GM18502 (cell line): ENCODE data around the gene TARS3.

Experiments
- ATAC-seq: cut with Tn5 transposase; IDR thresholded peaks from one replicate; pipeline ENCODE4 v1.9.1; 2021; ENCODE audit warnings: mild to moderate bottlenecking; ENCODE audit not compliant: unreplicated experiment, poor library complexity

The TARS3 gene

GRCh38 chr15:101707983-101708382 lies 16.3 kb downstream of the TARS3 start:
- ATAC-seq, result no peak

- ATAC-seq, result no peak
Observed at GRCh38 chr15:101702077-101702476, 22.2 kb downstream of the TARS3 start.

- ATAC-seq, result no peak
Observed at GRCh38 chr15:101698314-101698713, 26.0 kb downstream of the TARS3 start.

- ATAC-seq, result no peak
Observed at GRCh38 chr15:101697488-101697887, 26.8 kb downstream of the TARS3 start.

GRCh38 chr15:101696829-101697228 lies 27.4 kb downstream of the TARS3 start:
- ATAC-seq, result no peak

GRCh38 chr15:101694261-101694660 lies 30.0 kb downstream of the TARS3 start:
- ATAC-seq, result no peak

GRCh38 chr15:101692801-101693598 lies 31.3 kb downstream of the TARS3 start:
- no peak for ATAC-seq

GRCh38 chr15:101689901-101690300 lies 34.4 kb downstream of the TARS3 start:
- no peak for ATAC-seq

GRCh38 chr15:101686718-101687117 lies 37.6 kb downstream of the TARS3 start:
- no peak for ATAC-seq

GRCh38 chr15:101684877-101685276 lies 39.4 kb downstream of the TARS3 start:
- ATAC-seq, result no peak

GRCh38 chr15:101684384-101684783 lies 39.9 kb downstream of the TARS3 start:
- no peak for ATAC-seq

GRCh38 chr15:101679806-101680205 lies 44.5 kb downstream of the TARS3 start:
- ATAC-seq, result no peak

GRCh38 chr15:101676921-101677329 lies 47.3 kb downstream of the TARS3 start:
- ATAC-seq, result no peak

- ATAC-seq, result peak; percentile 98
Observed at GRCh38 chr15:101675796-101676582, 48.3 kb downstream of the TARS3 start.

GRCh38 chr15:101675015-101675414 lies 49.3 kb downstream of the TARS3 start:
- ATAC-seq, result peak; percentile 42

- no peak for ATAC-seq
Observed at GRCh38 chr15:101672298-101672697, 52.0 kb downstream of the TARS3 start.

- ATAC-seq, result no peak
Observed at GRCh38 chr15:101669744-101670143, 54.5 kb downstream of the TARS3 start.

- ATAC-seq, result no peak
Observed at GRCh38 chr15:101667881-101668280, 56.4 kb downstream of the TARS3 start.

- ATAC-seq, result no peak
Observed at GRCh38 chr15:101664303-101664913, 59.9 kb downstream of the TARS3 start.

GRCh38 chr15:101662203-101662602 lies 62.1 kb downstream of the TARS3 start:
- ATAC-seq, result no peak

- ATAC-seq, result no peak
Observed at GRCh38 chr15:101660005-101660404, 64.3 kb downstream of the TARS3 start.
